ENCODE results near the gene PDZRN3.
A peak's percentile ranks its signal among the peaks of the same experiment; 100 is the strongest.

The PDZRN3 gene

GRCh38 chr3:73622091-73622805, 2.5 kb downstream of the PDZRN3 start:
- DNase-seq = peak; percentile 17

GRCh38 chr3:73621388-73621787, 3.4 kb downstream of the PDZRN3 start:
- DNase-seq = no peak

DNA sequence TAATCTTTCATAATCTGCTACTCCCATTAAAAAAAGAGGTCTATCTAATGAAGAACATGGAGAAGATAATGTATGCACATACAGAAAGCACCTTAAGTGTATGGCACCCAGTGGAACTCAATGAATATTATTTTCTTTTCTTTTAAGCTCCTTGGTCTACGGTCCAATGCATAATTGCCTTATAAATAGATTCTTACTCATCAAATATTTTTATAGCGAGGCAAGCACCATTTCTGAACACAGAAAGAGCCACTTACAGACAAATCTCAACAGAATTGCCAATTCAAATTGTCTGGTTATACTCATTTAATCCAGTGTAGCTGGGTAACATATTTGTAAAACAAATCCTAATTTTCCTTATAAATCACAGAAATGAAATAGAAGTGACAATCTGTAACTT, 6.3 kb downstream of the PDZRN3 start:
- no peak for DNase-seq

GRCh38 chr3:73616056-73616455, 8.7 kb downstream of the PDZRN3 start:
- DNase-seq = no peak

DNA sequence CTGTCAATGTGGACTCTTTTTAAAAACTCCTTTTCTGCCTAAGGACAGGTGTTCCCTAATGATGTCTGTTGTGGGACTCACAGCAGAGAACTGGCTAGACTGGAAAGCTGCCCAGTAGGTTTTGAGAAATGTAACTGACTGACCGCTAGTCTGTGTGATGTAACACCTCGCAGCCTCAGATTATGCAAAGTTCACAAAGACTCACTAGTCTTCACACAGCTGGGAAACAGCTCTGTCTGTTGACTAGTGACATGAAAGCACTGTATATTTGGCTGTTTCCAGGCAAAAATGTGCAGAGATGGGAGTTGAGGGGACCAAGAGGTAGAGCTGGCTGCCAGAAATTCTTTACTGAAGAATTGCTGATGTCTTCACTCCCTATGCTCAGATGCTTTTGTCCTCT, 10.3 kb downstream of the PDZRN3 start:
- DNase-seq = no peak

GRCh38 chr3:73611176-73611575, 13.6 kb downstream of the PDZRN3 start:
- no peak for DNase-seq

DNA sequence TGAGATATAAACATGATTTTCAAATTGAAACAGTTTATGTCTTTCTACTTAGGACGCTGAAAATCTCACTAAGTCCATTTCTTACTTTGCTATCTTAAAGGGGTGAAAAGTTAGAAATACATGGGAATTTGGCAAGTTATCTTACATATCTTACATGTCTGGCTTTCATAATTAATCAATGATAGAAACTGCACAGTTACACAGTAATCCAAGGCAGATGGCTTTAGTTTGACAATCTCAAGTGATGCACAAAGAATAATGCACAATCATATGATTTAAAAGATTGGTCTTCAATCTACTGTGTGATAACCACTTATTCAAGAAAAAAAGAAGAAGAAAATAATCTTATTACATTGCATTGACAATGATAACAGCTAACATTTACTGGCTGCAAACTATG, 14.2 kb downstream of the PDZRN3 start:
- no peak for DNase-seq

GRCh38 chr3:73609655-73610054, 15.1 kb downstream of the PDZRN3 start:
- DNase-seq = no peak

GRCh38 chr3:73609315-73609641, 15.5 kb downstream of the PDZRN3 start:
- DNase-seq = no peak

GRCh38 chr3:73608456-73609314, 16.1 kb downstream of the PDZRN3 start:
- DNase-seq = no peak

DNA sequence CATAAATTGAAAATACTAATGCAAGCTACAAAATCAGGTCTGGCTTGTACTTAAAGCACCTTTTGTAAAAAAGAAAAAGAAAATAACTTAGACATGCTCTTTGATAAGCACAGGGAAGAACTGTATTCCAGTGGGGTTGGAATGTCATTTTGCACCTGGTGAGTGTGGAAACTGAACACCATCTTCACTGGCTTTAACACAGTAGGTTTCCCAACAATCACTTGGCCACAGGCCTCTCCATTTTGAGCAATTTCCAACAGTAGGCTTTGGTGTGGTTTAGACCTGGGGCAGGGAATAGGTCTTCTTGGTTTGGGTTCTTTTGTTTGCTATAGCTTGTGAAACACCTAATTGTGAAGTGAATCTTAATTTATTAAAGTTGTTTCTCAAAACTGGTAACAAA, 18.9 kb downstream of the PDZRN3 start:
- DNase-seq = no peak

- DNase-seq = no peak
Measured at GRCh38 chr3:73605412-73605811, 19.3 kb downstream of the PDZRN3 start.

GRCh38 chr3:73604451-73604850, 20.3 kb downstream of the PDZRN3 start:
- no peak for DNase-seq

DNA sequence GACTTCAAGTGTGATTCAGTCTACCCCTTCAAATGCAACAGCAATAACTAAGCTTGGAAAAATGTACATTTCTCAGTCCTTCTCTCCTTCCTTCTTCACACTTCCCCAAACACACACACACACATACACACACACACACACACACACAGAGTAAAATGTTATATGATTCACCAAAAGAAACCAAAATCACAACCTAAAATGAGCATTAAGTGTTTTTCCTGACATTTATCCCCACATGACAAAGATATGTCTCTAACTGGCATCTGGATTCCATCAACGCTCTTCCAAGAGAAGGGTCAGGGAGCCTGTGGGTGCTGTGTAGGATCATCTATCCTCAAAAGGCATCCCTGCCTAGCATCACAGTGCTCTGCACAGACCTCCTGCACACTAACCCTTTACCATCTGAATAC, 21.0 kb downstream of the PDZRN3 start:
- no peak for DNase-seq

- no peak for DNase-seq
Measured at GRCh38 chr3:73602170-73602569, 22.6 kb downstream of the PDZRN3 start.

DNA sequence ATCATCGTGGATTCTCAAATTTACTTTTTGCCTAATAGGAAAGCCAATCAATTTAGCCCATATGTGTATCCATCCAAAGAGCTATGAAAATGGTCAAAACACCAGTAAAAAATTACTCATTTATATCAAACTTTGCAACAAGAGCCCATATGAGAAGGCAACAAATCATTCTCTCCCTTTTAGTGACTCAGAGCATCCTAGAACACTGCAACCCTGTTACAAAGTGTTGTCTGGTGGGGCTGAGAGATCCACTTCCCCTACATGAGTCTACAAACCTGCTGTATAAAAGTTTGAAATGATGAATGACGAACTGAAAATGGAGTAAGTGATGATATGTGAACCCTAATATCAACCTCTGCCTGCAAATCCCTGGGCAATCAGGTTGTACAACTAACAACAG, 23.3 kb downstream of the PDZRN3 start:
- DNase-seq = no peak

GRCh38 chr3:73601011-73601410, 23.7 kb downstream of the PDZRN3 start:
- no peak for DNase-seq

DNA sequence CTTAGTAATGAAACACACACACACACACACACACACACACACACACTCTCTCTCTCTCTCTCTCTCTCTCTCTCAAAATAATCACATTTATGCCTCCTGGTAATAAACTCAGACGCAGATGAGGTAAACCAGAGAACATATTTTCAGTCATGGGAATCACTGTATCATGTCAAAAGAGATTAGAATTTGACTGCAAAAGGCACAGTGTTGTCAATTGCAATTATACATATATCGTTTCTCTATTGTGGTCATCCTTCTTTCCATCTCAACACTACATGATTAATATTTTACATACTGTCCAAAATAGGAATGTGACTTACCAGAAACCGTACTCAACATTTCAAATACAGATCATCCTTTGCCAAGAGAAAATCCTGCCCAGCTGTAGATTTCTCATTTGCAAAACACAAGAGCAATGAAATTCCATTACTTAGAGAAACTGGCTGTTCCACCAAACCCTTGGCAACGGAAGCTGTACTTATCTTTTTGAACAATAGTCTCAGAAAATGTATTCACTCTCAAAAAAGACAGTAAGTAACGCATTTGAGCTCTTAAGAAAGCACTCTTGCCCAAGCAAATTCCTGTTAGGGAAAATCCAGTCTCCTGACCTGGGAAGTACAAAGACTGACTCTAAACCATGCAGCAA, 24.3 kb downstream of the PDZRN3 start:
- DNase-seq = no peak

- DNase-seq = no peak
Measured at GRCh38 chr3:73599605-73600004, 25.1 kb downstream of the PDZRN3 start.

- no peak for DNase-seq
Measured at GRCh38 chr3:73597476-73597875, 27.3 kb downstream of the PDZRN3 start.

GRCh38 chr3:73592154-73593144, 32.3 kb downstream of the PDZRN3 start:
- DNase-seq = peak; percentile 6

DNA sequence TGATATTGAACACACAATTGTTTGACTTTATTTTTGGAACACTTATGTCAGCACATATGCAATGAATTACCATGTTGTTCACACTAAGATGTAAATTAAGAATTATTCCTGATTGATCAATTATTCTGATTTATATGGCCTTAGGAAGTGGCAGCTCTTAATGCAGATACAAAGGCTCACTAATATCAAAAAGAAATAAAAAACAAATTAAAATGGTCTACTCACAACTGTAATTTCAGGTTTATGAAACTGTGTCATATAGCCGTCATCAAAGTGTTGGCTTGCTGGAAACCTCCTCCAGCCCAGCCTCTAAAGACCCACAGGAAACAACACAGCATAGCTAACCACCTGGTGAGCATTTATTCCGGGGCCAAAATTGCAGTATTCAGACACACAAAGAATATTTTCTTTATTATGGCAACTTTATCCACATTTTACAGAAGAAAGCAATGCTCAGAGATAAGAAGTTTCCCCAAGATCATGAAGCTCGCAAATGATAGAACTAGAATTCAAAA, 33.4 kb downstream of the PDZRN3 start:
- no peak for DNase-seq

DNA sequence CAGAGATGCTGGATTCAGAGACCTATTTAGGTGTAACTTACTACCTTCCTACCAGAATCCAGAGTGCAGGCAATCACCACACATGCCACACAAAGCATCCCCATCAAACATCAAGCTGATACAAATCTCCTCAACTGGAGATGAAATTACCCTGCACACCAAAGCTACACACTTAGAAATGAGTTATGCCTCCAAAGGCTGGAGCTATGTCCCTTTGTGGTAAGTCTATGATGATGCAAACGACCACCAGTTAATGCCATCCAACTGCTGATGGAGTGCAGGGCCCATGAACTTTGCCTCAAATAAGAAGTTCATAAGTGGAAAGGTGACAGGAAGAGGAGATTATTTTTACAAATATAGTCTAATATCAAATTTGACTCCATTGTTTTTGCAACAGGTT, 38.1 kb downstream of the PDZRN3 start:
- no peak for DNase-seq
